OCI-LY1 (cell line): ENCODE results near the gene HEXD.

Experiments used
- CTCF ChIP-seq: fragments of 200-600 bp; sonication (generic), shearing (Covaris generic); IDR thresholded peaks from 2 replicates; pipeline ENCODE4 v1.5.1; 2017; ENCODE audit warnings: mild to moderate bottlenecking, antibody characterized with exemption, low read length, moderate library complexity, mixed read lengths
- EZH2 ChIP-seq: fragments of 200-600 bp; sonication (generic), shearing (Covaris generic); IDR thresholded peaks from 2 replicates; pipeline ENCODE4 v1.8.0; 2017; ENCODE audit warnings: borderline replicate concordance, mixed run types, mild to moderate bottlenecking, antibody characterized with exemption, low read length, moderate library complexity, mixed read lengths

DNA sequence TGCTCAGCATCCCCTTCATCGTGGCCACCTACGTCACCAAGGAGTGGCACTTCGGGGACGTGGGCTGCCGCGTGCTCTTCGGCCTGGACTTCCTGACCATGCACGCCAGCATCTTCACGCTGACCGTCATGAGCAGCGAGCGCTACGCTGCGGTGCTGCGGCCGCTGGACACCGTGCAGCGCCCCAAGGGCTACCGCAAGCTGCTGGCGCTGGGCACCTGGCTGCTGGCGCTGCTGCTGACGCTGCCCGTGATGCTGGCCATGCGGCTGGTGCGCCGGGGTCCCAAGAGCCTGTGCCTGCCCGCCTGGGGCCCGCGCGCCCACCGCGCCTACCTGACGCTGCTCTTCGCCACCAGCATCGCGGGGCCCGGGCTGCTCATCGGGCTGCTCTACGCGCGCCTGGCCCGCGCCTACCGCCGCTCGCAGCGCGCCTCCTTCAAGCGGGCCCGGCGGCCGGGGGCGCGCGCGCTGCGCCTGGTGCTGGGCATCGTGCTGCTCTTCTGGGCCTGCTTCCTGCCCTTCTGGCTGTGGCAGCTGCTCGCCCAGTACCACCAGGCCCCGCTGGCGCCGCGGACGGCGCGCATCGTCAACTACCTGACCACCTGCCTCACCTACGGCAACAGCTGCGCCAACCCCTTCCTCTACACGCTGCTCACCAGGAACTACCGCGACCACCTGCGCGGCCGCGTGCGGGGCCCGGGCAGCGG is 43.4 kb upstream of the HEXD start:
- TF ChIP-seq CTCF (no peak), EZH2 (no peak)
